HCT116 (cell line): ENCODE results near the gene KPNA4. TPM values are rescaled to one million over a fixed set of nuclear protein-coding genes. Genes with fewer than 3 reads are reported as not detected.

Experiments used
- ATAC-seq: fragments of 200-7000 bp; cut with Tn5 transposase; 2 replicates; pipeline ENCODE4 v1.9.1; 2020; ENCODE audit warnings: mild to moderate bottlenecking, moderate library complexity
- BruUV-seq: library from RNA; stranded (reverse); fragments of 400-500 nt; replicated peaks from 2 replicates; lab custom pipeline; 2021; lab: Mats Ljungman, UMichigan
- CTCF ChIA-PET: fragments of 300-600 bp; sonication (Branson Sonifier 250); formaldehyde crosslinking; loops from one replicate; lab custom pipeline; 2021; ENCODE audit warnings: antibody characterized with exemption; lab: Charles Lee
- POLR2A ChIA-PET: fragments of 300-600, 350-600 bp; sonication (Branson Sonifier 250); formaldehyde crosslinking; loops from one replicate; lab custom pipeline; 2021; ENCODE audit warnings: antibody characterized with exemption; lab: Charles Lee
- RAD21 ChIA-PET, 2 experiments: fragments of 300-600 bp; sonication (Branson Sonifier 250); formaldehyde crosslinking; loops; one replicate each; lab custom pipeline; 2023; ENCODE audit warnings: low total read pairs in 2 of 2; ENCODE audit not compliant: uncharacterized antibody in 2 of 2, unreplicated experiment in 2 of 2, low non-redundant PET in 1 of 2; lab: Charles Lee
- DNase-seq: peaks from one replicate; pipeline ENCODE4 v3.0.0-alpha.2; 2010; ENCODE audit warnings: low read depth, low spot score
- H2AFZ ChIP-seq: fragments of 200-600 bp; shearing (Covaris generic), sonication (generic); 2 replicates; pipeline ENCODE4 v1.6.1; 2017; ENCODE audit warnings: low read depth, mixed run types, mixed read lengths, antibody characterized with exemption, low read length; ENCODE audit not compliant: poor library complexity, severe bottlenecking
- H3K27ac ChIP-seq: 2 replicates; pipeline ENCODE4 v1.5.1; 2012; ENCODE audit warnings: low read depth, low read length
- H3K27me3 ChIP-seq: fragments of 200-600 bp; sonication (generic); 2 replicates; pipeline ENCODE4 v1.6.1; 2016; ENCODE audit warnings: mixed run types, low read length, mixed read lengths; ENCODE audit not compliant: insufficient read depth
- H3K36me3 ChIP-seq, 2 experiments: fragments of 200-500 bp in 1 of 2; fragments of 200-600 bp in 1 of 2; sonication (Bioruptor generic) in 1 of 2; sonication (generic) in 1 of 2; 2 replicates each; pipeline versions ENCODE4 v1.5.1 to v1.6.1; 2014 to 2016; ENCODE audit warnings: low read length in 2 of 2, inconsistent platforms in 1 of 2, mixed read lengths in 1 of 2, mixed run types in 1 of 2; ENCODE audit not compliant: insufficient read depth in 2 of 2, control insufficient read depth in 1 of 2
- H3K4me1 ChIP-seq, 2 experiments: fragments of 200-600 bp in 1 of 2; sonication (generic) in 1 of 2; 2 replicates each; pipeline versions ENCODE4 v1.5.1 to v1.6.1; 2012 to 2017; ENCODE audit warnings: low read length in 2 of 2, inconsistent platforms in 1 of 2, mild to moderate bottlenecking in 1 of 2, mixed read lengths in 1 of 2, mixed run types in 1 of 2, moderate library complexity in 1 of 2; ENCODE audit not compliant: insufficient read depth in 2 of 2, control insufficient read depth in 1 of 2
- H3K4me2 ChIP-seq: fragments of 200-600 bp; sonication (generic); 2 replicates; pipeline ENCODE4 v1.6.1; 2017; ENCODE audit warnings: mixed run types, low read length, mixed read lengths
- H3K4me3 ChIP-seq, 2 experiments: fragments of 200-600 bp in 1 of 2; sonication (generic) in 1 of 2; replicated peaks in 1 of 2; 2 replicates each; pipeline ENCODE4 v1.5.1; 2011 to 2016; ENCODE audit warnings: low read length in 2 of 2, control low read depth in 1 of 2, low read depth in 1 of 2, mild to moderate bottlenecking in 1 of 2, mixed read lengths in 1 of 2, mixed run types in 1 of 2
- H3K79me2 ChIP-seq: fragments of 200-600 bp; sonication (generic); 2 replicates; pipeline ENCODE4 v1.6.1; 2017; ENCODE audit warnings: mild to moderate bottlenecking, mixed run types, low read length, moderate library complexity, mixed read lengths; ENCODE audit not compliant: insufficient read depth
- H3K9ac ChIP-seq: fragments of 200-600 bp; sonication (generic); 2 replicates; pipeline ENCODE4 v1.6.1; 2016; ENCODE audit warnings: low read length, mixed read lengths
- H3K9me2 ChIP-seq: fragments of 200-600 bp; sonication (generic), shearing (Covaris generic); 2 replicates; pipeline ENCODE4 v1.6.1; 2017; ENCODE audit warnings: mixed run types, mild to moderate bottlenecking, moderate library complexity; ENCODE audit not compliant: insufficient read depth
- H3K9me3 ChIP-seq, 2 experiments: fragments of 200-500 bp in 1 of 2; fragments of 200-600 bp in 1 of 2; sonication (Bioruptor generic) in 1 of 2; sonication (generic) in 1 of 2; 2 replicates each; pipeline ENCODE4 v1.6.1; 2014 to 2017; ENCODE audit warnings: low read length in 2 of 2, mixed read lengths in 2 of 2, inconsistent platforms in 1 of 2, low read depth in 1 of 2, mild to moderate bottlenecking in 1 of 2, mixed run types in 1 of 2, moderate library complexity in 1 of 2; ENCODE audit not compliant: control insufficient read depth in 1 of 2, insufficient read depth in 1 of 2
- H4K20me1 ChIP-seq: fragments of 200-600 bp; sonication (generic), shearing (Covaris generic); 2 replicates; pipeline ENCODE4 v1.6.1; 2017; ENCODE audit warnings: mixed run types, mild to moderate bottlenecking, moderate library complexity; ENCODE audit not compliant: insufficient read depth
- ATF3 ChIP-seq: IDR thresholded peaks from 2 replicates; pipeline ENCODE4 v1.6.1; 2012
- CBX3 ChIP-seq: IDR thresholded peaks from 2 replicates; pipeline ENCODE4 v1.6.1; 2012; ENCODE audit warnings: low read depth
- CEBPB ChIP-seq: IDR thresholded peaks from 2 replicates; pipeline ENCODE4 v1.6.1; 2012; ENCODE audit warnings: low read depth
- CTCF ChIP-seq, 3 experiments: fragments of 200-600 bp in 1 of 3; sonication (generic) in 1 of 3; IDR thresholded peaks in 2 of 3; conservative IDR thresholded peaks in 1 of 3; 2 replicates each; pipeline ENCODE4 v1.5.1; 2012 to 2017; ENCODE audit warnings: low read depth in 2 of 3, low read length in 2 of 3, antibody characterized with exemption in 1 of 3, borderline replicate concordance in 1 of 3, control low read depth in 1 of 3, mild to moderate bottlenecking in 1 of 3, mixed read lengths in 1 of 3, mixed run types in 1 of 3, moderate library complexity in 1 of 3; ENCODE audit not compliant: insufficient read depth in 1 of 3
- EZH2 ChIP-seq: fragments of 200-600 bp; sonication (generic); IDR thresholded peaks from 2 replicates; pipeline ENCODE4 v1.6.1; 2017; ENCODE audit warnings: antibody characterized with exemption, mixed run types
- EZH2phosphoT487 ChIP-seq: fragments of 200-600 bp; IDR thresholded peaks from 2 replicates; pipeline ENCODE4 v1.6.1; 2018; ENCODE audit warnings: antibody characterized with exemption, borderline replicate concordance
- MAX ChIP-seq: IDR thresholded peaks from 2 replicates; pipeline ENCODE4 v1.6.1; 2012
- RAD21 ChIP-seq: IDR thresholded peaks from 2 replicates; pipeline ENCODE4 v1.6.1; 2012; ENCODE audit warnings: low read depth, mild to moderate bottlenecking
- REST ChIP-seq: IDR thresholded peaks from 2 replicates; pipeline ENCODE4 v1.6.1; 2012; ENCODE audit warnings: low read depth
- SIN3A ChIP-seq: IDR thresholded peaks from 2 replicates; pipeline ENCODE4 v1.6.1; 2012; ENCODE audit warnings: low read depth
- SRF ChIP-seq: IDR thresholded peaks from 2 replicates; pipeline ENCODE4 v1.6.1; 2012; ENCODE audit warnings: low read depth
- YY1 ChIP-seq: IDR thresholded peaks from 2 replicates; pipeline ENCODE4 v1.6.1; 2011; ENCODE audit warnings: low read length, low read depth, moderate library complexity, mild to moderate bottlenecking; ENCODE audit not compliant: insufficient replicate concordance; ENCODE audit errors: extremely low read depth
- ZBTB33 ChIP-seq: IDR thresholded peaks from 2 replicates; pipeline ENCODE4 v1.6.1; 2011; ENCODE audit warnings: mild to moderate bottlenecking, low read length, moderate library complexity; ENCODE audit not compliant: insufficient replicate concordance; ENCODE audit errors: extremely low read depth
- ZFX ChIP-seq: fragments of 450-650 bp; IDR thresholded peaks from 2 replicates; pipeline ENCODE4 v1.6.1; 2017
- ZNF274 ChIP-seq: fragments of 200-500 bp; sonication (Bioruptor generic); IDR thresholded peaks from 2 replicates; pipeline ENCODE4 v1.6.1; 2014; ENCODE audit warnings: mild to moderate bottlenecking, low read depth, low read length, inconsistent platforms
- intact Hi-C: fragments of 100-400 bp; cut with micrococcal nuclease; formaldehyde crosslinking; loops from 2 replicates; pipeline ENCODE4 v1.10.0; 2022
- total RNA-seq: library from RNA; stranded (reverse); gene quantifications from one replicate; pipeline ENCODE4 v1.2.1, GENCODE V29; 2021; ENCODE audit not compliant: unreplicated experiment

KPNA4 gene
- total RNA-seq, 1 experiment from 2014 or later: 43.1 TPM

GRCh38 chr3:160612386-160613075 is 47.2 kb upstream of the KPNA4 start:
- no peaks in the 10 kb centered on the region for H3K9me2 ChIP-seq
- DNase-seq: no peak
- CTCF ChIA-PET: no interaction called here

More at GRCh38 chr3:160612386-160613075, 47.2 kb upstream of the KPNA4 start:
- Histone ChIP-seq H3K27ac (no peak overlapping the region), H3K27me3 (no peaks in the 10 kb centered on the region), H3K36me3 (no peaks in the 10 kb centered on the region), H3K4me2 (no peak overlapping the region), H3K4me1 (peaks cover 0 to 4% of the 10 kb centered on the region in 2 experiments; a peak in 1 of 4 replicates), H2AFZ (no peak overlapping the region), H3K9ac (no peak overlapping the region), H3K4me3 (no peak overlapping the region), H3K79me2 (no peaks in the 10 kb centered on the region), H3K9me3 (no peaks in the 10 kb centered on the region), H4K20me1 (no peaks in the 10 kb centered on the region)
- no peak for TF ChIP-seq SRF
- TF ChIP-seq CTCF (IDR thresholded peaks at IDR 0.05 in 2 of 3, conservative IDR thresholded peaks at IDR 0.05 in 1 of 3; ENCODE audit: borderline replicate concordance in 1 of 3, insufficient read depth in 1 of 3, low read depth in 2 of 3, low read length in 2 of 3): no peak
- TF ChIP-seq CBX3: no peak
- no peak for TF ChIP-seq YY1
- TF ChIP-seq ZNF274: no peak
- TF ChIP-seq MAX: no peak
- TF ChIP-seq EZH2phosphoT487: no peak
- no peak for TF ChIP-seq ZFX
- TF ChIP-seq ZBTB33: no peak
- TF ChIP-seq REST: no peak
- no peak for TF ChIP-seq RAD21
- TF ChIP-seq EZH2: no peak
- no peak for TF ChIP-seq CEBPB
- no peak for TF ChIP-seq SIN3A
- TF ChIP-seq ATF3: no peak
- intact Hi-C loops: no loop called here
- no TSS peak for BruUV-seq
- POLR2A ChIA-PET: no interaction called here
- RAD21 ChIA-PET: no interaction called here
- no peak for ATAC-seq
